Uterus (tissue), 4 donors: ENCODE measurements around the gene GINM1. TPM values are rescaled to one million over a fixed set of nuclear protein-coding genes. Genes with fewer than 3 reads are reported as not detected.

Experiments used
- DNase-seq, 2 donors: peaks; one replicate each; pipeline ENCODE4 v3.0.0-alpha.2; 2019 to 2020
- H3K27ac ChIP-seq, 2 donors: fragments of 200-600 bp; sonication (generic); 1 replicate in 1 of 2; 2 replicates in 1 of 2; pipeline ENCODE4 v1.5.1; 2016 to 2018
- H3K27me3 ChIP-seq, 2 donors: fragments of 200-600 bp; sonication (generic); one replicate each; pipeline ENCODE4 v1.5.1; 2018 to 2019; ENCODE audit warnings: control low read depth in 1 of 2
- H3K36me3 ChIP-seq, 2 donors: fragments of 200-600 bp; sonication (generic); one replicate each; pipeline ENCODE4 v1.5.1; 2019; ENCODE audit warnings: control low read depth in 1 of 2
- H3K4me1 ChIP-seq, 2 donors: fragments of 200-600 bp; sonication (generic); one replicate each; pipeline ENCODE4 v1.5.1; 2018 to 2019; ENCODE audit warnings: control low read depth in 1 of 2
- H3K4me3 ChIP-seq, 2 donors: fragments of 200-600 bp; sonication (generic); 1 replicate in 1 of 2; 2 replicates in 1 of 2; pipeline ENCODE4 v1.5.1; 2018 to 2019; ENCODE audit warnings: mild to moderate bottlenecking in 1 of 2
- H3K9me3 ChIP-seq, 2 donors: fragments of 200-600 bp; sonication (generic); one replicate each; pipeline ENCODE4 v1.5.1; 2019; ENCODE audit warnings: control low read depth in 1 of 2
- CTCF ChIP-seq, 4 experiments: fragments of 200-600 bp in 2 of 4; fragments of 450-650 bp in 2 of 4; sonication (generic) in 2 of 4; IDR thresholded peaks; one replicate each; pipeline ENCODE4 v1.5.1; 2016 to 2019; ENCODE audit warnings: antibody characterized with exemption in 4 of 4, mild to moderate bottlenecking in 2 of 4, moderate library complexity in 1 of 4
- POLR2A ChIP-seq, 2 donors: fragments of 450-650 bp; IDR thresholded peaks; one replicate each; pipeline ENCODE4 v1.6.1; 2016; ENCODE audit warnings: antibody characterized with exemption in 2 of 2, mild to moderate bottlenecking in 1 of 2, moderate library complexity in 1 of 2
- intact Hi-C: fragments of 100-400 bp; cut with DNase I; formaldehyde crosslinking; loops from one replicate; pipeline ENCODE4 v1.15.1; 2023; ENCODE audit warnings: low total_unique reads
- total RNA-seq, 4 donors: library from RNA; depleted of rRNA in 3 of 4; stranded (reverse); fragments of >200 nt in 3 of 4; gene quantifications; one replicate each; pipeline versions ENCODE4 v1.1.0 to v1.2.4, GENCODE V29; 2014 to 2023
- donor health status: DM: yes; HTN: yes; CAD: no.

GINM1 gene
- total RNA-seq, 4 donors from 2014 or later: 16.1 to 83.7 (median 75.3) TPM

GRCh38 chr6:149567945-149568585 is 1.9 kb downstream of the GINM1 start:
- Histone ChIP-seq H3K4me1 (peaks cover 0 to 9% of the 10 kb centered on the region in 2 donors), H3K9me3 (no peaks in the 10 kb centered on the region), H3K27ac (no peak overlapping the region), H3K4me3 (no peak overlapping the region), H3K36me3 (no peaks in the 10 kb centered on the region), H3K27me3 (no peaks in the 10 kb centered on the region)
- intact Hi-C loops: no loop called here
- no peak for DNase-seq
- TF ChIP-seq POLR2A (IDR thresholded peaks at IDR 0.05): no peak
- no peak for TF ChIP-seq CTCF (IDR thresholded peaks at IDR 0.05)

GRCh38 chr6:149580880-149581279 is 14.7 kb downstream of the GINM1 start:
- Histone ChIP-seq H3K27ac (no peak overlapping the region), H3K9me3 (no peaks in the 10 kb centered on the region), H3K36me3 (no peaks in the 10 kb centered on the region), H3K4me1 (no peaks in the 10 kb centered on the region), H3K27me3 (no peaks in the 10 kb centered on the region), H3K4me3 (no peak overlapping the region)
- DNase-seq: no peak
- no peak for TF ChIP-seq POLR2A (IDR thresholded peaks at IDR 0.05)
- no peak for TF ChIP-seq CTCF (IDR thresholded peaks at IDR 0.05)
- intact Hi-C loops: no loop called here

GRCh38 chr6:149581349-149581748 is 15.2 kb downstream of the GINM1 start:
- no peaks in the 10 kb centered on the region for H3K27me3 ChIP-seq
- H3K36me3 ChIP-seq: no peaks in the 10 kb centered on the region
- intact Hi-C loops: no loop called here
- no peaks in the 10 kb centered on the region for H3K4me1 ChIP-seq
- no peak overlapping the region for H3K4me3 ChIP-seq
- H3K27ac ChIP-seq: no peak overlapping the region
- DNase-seq: no peak
- no peaks in the 10 kb centered on the region for H3K9me3 ChIP-seq
- TF ChIP-seq POLR2A (IDR thresholded peaks at IDR 0.05) (no peak), CTCF (IDR thresholded peaks at IDR 0.05) (no peak)

- no peak overlapping the region for H3K27ac ChIP-seq
- H3K27me3 ChIP-seq: no peaks in the 10 kb centered on the region
Measured at GRCh38 chr6:149586149-149586548, 20.0 kb downstream of the GINM1 start.

GRCh38 chr6:149592983-149593382 is 26.8 kb downstream of the GINM1 start:
- Histone ChIP-seq H3K9me3 (no peaks in the 10 kb centered on the region), H3K27ac (no peak overlapping the region), H3K4me3 (no peak overlapping the region), H3K27me3 (no peaks in the 10 kb centered on the region), H3K4me1 (no peaks in the 10 kb centered on the region), H3K36me3 (no peaks in the 10 kb centered on the region)
- no peak for TF ChIP-seq POLR2A (IDR thresholded peaks at IDR 0.05)
- no peak for TF ChIP-seq CTCF (IDR thresholded peaks at IDR 0.05)
- intact Hi-C loops: no loop called here
- DNase-seq: no peak

More at GRCh38 chr6:149586149-149586548, 20.0 kb downstream of the GINM1 start:
- intact Hi-C loops: no loop called here
- Histone ChIP-seq H3K36me3 (no peaks in the 10 kb centered on the region), H3K4me1 (no peaks in the 10 kb centered on the region), H3K4me3 (no peak overlapping the region), H3K9me3 (no peaks in the 10 kb centered on the region)
- DNase-seq: no peak
- TF ChIP-seq CTCF (IDR thresholded peaks at IDR 0.05) (no peak), POLR2A (IDR thresholded peaks at IDR 0.05) (no peak)
